ENCODE measurements around the gene POLR1G.

POLR1G gene, protein sequence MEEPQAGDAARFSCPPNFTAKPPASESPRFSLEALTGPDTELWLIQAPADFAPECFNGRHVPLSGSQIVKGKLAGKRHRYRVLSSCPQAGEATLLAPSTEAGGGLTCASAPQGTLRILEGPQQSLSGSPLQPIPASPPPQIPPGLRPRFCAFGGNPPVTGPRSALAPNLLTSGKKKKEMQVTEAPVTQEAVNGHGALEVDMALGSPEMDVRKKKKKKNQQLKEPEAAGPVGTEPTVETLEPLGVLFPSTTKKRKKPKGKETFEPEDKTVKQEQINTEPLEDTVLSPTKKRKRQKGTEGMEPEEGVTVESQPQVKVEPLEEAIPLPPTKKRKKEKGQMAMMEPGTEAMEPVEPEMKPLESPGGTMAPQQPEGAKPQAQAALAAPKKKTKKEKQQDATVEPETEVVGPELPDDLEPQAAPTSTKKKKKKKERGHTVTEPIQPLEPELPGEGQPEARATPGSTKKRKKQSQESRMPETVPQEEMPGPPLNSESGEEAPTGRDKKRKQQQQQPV

DNA sequence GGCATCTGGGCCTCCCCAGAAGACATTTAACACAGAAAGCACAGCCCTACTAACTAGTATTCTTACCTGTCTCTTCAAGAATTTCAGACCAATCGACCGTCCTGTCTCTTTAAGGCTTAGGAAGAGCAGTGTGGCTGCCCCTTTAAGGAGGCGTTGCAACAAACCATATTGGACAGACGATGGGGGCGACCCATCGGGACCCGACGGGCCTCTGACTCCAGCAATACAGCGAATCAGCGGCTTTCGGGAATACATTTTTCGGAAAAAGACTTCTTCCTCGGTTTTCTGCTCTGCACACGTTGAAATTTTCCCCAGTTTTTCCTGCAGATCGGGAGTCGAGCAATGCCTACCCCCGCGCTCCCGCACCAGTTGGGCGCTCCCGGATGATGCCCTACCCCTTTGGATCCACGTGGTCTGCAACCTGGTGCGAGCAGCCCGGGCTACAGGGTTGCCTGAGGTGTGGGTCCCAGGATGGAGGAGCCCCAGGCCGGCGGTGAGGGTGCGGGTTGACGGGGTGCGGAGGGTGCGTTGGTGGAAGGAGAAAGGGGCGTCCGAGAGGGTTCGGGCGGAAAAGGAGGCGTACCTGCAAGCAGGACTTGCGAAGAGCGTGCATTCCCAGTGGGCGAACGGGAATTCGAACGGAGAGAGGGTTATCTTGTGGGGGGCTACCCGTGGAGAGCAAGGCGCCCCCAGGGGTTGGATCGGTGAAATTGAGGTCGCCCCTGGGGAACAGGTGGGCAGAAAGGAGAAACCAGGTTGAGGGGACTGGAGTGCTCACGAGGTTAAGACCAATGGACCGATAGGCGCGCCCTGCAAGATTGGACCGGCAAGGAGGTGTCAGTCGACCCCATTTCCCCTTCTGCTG lies at the start of gene POLR1G:
Gene POLR1G, plus strand, starts transcription at position 419 of the 865 bp plus-strand sequence. Its CDS starts 53 bp downstream, at position 472.
- DNase-seq: peak; percentile 77 to 88

DNA sequence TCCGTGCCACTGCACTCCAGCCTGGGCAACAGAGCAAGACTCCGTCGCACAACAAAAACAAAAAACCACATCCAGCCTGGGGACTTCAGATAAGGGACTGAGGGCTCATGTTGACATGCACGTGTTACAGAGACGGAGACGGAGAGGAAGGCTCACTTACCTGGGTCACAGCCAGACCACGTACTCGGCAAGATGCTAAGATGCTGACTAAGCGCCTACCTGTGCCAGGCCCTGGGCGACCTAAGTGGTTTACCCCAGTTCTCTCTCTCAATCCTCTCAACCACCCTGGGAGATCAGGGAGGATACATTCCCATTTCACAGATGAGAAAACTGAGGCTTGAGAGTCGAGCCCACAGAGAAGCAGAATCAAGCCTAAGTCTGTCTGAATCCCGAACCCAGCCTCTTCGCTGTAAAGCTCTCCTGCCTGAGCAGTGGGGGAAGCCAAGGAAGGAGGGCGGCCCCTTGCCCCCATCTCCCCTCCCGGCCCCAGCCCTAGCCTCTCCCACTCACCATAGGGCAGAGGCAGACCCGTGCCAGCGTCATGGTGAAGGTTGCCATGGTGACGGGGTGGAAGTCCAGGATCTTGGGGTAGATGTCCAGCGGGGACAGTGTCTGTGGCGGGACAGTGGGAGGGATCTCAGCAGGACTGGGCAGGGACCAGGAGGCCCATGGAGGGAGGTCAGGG lies 49.5 kb upstream of the POLR1G start:
- no peak for DNase-seq

DNA sequence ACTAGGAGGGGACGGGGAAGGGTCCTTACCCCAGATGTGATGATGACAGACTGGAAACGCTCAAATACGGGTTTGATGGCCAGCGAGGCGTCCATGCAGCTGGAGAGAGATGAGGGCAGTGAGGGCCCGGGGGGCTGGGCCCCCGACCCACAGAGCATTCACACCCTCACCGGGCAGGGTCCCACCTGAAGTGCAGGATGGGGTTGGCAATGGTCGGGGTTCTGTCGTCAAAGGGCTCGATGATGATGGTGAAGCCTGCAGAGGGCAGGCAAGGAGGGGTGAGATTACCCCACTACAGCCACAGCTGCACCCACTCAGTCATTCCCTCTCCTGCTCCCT lies 49.0 kb upstream of the POLR1G start:
- no peak for DNase-seq

DNA sequence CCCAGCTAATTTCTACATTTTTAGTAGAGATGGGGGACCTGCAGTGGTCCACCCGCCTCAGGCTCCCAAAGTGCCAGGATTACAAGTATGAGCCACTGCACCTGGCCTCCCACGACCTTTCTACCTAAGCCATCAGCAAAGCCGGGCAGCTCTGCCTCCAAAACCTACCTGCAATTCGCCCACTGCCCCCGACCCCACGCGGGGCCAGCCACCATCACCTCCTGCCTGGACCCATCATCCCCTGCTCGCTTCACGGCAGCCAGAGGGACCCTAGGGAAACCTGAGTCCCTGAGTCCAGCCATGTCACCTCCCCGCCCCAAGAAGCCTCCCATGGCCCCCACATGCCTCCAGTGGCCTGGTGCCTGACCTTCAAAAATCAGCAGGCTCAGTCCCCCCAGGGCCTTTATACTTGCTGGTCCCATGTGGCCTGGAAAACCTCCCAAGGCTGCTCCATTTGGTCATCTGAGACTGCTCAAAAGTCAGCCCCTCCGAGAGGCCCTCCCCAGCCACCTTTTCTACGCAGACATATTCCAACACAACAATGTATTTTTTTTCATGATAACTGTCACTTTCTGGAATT lies 48.1 kb upstream of the POLR1G start:
- DNase-seq: no peak

DNA sequence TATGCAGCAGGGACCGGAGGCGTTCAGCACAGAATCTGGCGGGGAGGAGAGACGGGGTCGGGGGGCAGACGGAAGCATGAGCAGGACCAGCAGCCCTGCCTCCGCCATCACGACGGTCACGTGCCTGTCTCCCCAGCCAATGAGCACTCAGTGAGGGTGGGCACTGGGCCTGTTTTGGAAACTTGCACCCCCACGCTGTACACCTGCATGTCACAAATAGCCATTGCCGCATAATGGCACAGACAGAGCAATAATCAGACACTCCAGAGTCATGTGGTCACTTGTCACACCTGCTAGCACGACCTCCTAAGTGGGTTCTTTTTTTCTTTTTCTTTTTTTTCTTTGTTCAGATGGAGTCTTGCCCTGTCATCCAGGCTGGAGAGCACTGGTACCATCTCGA lies 44.8 kb upstream of the POLR1G start:
- DNase-seq: no peak

DNA sequence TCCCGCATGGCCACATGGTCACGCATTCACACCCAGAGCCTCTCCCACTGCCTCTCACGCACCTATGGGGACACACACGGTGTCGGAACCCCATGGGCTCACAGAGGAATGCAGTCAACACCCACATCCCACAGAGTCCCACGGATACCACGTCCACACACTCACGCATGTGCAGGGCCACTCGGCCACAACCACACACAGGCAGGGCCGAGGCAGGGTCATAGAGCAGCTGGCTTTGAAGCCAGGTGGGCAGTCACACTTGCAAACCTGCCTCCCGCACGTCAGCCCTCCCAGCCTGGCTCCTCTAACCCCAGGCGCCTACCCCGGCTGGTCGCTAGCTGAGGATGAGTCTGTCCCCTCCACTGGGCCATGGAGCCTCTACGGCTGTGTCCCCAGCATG lies 44.2 kb upstream of the POLR1G start:
- no peak for DNase-seq

DNA sequence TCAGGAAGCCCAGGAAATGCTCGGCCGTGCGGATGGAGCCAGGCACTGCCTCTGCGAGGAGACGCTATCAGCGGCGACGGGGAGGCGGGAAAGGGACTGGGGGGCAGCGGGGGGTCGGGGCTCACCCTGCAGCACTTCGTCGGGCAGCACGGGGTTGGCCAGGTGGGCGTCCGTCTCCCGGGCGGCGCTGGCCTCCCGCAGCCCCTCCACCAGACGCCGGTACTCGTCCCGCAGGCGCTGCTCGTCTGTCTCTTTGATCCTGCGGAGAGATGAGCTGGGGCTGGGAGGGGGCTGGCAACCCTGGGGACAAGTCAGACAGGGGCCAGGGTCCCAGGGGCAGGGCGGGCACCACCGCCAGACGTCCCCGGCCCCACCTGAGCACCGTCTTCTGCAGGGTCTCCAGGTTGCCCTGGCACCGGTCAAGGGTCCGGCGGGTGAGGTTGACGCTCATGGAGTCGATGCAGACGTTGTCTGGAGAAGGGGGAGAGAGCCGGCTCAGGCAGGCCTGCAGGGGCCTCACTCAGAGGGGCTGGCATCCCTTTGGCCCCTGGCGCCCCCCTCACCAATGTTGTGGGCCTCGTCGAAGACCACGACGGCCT lies 42.5 kb upstream of the POLR1G start:
- DNase-seq: no peak

DNA sequence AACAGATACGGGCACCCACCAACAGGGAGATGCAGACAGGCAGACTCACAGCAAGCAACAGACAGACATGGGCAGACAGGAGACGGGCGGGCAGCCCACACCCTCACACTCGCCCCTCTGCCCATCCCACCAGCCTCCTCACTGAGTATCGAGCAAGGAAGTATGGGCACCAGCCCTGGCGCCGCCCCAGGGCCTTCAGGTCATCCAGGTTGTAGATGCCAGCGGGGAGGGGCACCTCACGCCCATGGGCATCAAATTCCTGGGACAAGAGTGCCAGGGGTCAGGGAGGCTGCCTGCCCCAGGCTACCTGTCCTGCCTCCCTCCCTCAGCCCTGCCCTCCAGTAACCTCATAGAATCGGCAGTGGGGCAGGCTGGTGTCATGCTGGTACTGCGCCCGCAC lies 41.7 kb upstream of the POLR1G start:
- no peak for DNase-seq

DNA sequence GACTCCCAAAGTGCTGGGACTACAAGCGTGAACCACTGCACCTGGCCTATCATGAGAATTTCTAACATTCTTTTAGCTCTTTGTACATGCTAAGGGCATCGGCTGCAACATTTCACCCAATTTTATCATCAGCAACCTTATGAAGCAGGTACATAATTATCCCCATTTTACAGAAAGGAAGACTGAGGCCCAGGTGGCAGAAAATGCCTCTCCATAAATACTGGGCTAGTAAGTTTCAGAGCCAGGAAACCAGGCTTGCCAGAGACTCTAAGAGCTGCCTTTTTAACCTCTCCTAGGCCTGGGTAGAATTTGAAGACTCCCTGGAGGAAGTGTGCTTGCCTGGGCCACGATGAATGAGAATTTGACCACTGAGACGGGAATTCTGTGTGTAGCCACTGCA lies 38.3 kb upstream of the POLR1G start:
- no peak for DNase-seq

DNA sequence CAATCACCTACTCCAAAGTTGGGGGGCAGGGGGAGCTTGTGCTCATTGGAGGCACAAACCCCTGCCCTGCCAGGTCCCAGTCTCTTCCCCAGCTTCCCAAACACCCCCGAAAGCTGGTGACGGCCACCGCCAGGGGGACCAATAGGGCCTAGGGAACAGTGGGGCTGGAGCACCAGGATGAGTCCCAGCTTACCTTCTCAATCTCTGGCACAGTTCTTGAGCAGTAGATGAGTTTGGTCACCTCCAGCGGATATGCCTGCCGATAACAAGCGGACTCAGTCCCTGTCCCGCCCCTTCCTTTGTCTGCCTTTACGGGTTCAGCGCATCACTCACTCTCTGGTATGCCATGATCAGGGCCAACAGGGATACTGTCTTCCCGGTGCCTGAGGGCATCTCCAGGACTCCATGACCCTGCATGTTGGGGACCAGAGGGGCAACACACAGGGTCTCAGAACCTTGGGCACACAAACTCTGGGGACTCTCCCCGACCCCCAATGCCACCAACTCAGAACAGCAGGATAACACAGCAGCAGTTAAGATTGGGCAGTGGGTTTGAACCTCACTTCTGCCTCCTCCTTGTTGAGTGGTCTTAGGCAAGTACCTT lies 37.6 kb upstream of the POLR1G start:
- DNase-seq: no peak

DNA sequence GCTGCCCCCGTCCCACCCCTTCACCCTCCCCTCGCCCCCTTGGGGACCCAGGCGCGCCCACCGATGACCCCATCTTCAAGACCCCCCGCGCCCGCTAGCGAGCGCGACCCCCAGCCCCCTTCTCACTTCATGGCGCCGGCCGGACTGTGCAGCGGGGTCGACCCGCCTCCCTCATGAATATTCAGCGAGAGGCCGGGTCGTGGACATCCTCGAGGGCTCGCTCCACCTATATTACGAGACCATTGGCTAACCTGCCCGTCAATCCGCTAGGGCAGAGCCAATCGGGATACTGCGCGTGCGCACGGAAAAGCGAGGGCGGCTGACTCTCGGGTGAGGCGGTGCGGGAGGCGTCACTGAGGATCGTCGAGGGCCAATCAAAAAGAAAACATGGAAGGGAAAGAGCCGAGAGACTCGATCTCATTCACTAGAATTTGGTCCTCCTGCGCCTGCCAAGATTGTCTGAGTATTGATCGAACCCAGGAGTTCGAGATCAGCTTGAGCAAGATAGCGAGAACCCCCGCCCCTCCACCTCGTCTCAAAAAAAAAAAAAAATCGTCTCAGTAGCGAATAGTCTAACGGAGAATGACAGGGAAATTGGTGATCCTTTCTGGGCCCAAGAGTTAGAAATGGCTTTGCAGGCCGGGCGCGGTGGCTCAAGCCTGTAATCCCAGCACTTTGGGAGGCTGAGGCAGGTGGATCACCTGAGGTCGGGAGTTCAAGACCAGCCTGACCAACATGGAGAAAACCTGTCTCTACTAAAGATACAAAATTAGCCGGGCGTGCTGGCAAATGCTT lies 35.8 kb upstream of the POLR1G start, which contains the start of gene ERCC2:
Gene ERCC2, minus strand, starts transcription at position 164 of the 795 bp plus-strand sequence. Its CDS starts 33 bp downstream, at position 131.
- DNase-seq: peak; percentile 96 to 97

DNA sequence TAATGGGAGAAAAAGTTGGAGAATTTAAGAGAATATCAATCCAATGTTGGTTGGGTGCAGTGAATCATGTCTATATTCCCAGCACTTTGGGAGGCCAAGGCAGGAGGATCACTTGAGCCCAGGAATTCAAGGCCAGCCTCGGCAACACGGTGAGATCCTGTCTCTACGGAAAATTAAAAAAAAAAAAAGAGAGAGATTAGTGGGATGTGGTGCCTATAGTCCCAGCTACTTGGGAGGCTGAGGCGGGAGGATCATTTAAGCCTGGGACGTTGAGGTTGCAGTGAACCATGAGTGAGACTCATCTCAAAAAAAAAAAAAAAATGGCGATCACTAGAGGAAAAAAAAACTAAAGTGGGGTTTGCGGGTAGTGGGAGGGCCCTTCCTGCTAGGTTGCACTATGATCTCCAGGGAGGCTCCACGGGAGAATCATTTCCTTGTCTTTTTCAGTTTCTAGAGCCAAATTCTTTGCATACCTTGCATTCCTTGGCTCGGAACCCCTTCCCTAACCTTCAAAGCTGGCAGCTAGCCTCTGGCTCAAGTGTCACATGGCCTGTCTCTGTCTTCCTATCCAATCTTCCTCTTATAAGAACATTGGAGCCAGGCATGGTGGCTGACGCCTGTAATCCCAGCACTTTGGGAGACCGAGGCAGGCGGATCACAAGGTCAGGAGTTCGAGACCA lies 30.3 kb upstream of the POLR1G start:
- DNase-seq: no peak

DNA sequence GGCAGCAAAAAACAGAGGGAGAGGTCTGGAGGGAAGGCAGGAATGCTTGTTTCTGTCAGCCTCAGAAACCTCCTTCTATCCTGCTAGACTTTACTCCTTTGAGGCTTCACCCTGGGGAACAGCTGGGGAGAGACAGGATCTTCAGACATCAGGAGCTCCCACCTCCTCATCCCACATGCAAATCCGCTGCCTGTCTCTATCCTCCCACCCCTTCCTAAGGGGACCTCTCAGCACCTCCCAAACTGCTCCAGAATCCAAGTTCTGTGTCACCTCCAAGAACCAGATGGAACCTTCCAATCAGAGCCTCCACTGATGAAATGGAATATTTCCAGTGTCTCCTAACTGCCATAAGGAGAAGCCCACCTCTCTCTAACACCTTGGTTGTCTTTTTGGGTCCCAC lies 26.3 kb upstream of the POLR1G start:
- DNase-seq: no peak

DNA sequence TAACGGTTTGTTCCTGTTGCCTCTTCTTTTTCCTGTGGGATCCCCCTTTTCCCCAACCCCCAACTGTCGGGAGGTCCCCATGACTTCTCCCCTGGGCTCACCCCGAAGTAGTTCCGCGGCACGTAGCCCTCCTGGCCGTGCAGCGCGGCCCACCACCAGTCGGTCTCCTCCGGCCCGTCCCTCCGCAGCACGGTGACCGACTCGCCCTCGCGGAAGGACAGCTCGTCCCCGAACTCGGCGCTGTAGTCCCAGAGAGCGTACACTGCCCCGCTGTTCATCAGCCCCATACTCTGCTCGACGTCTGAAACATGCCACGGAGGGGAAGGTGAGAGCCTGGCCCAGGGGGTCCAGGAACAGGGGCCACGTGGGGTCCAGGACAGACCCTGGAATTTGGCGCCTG lies 24.0 kb upstream of the POLR1G start:
- DNase-seq: no peak

DNA sequence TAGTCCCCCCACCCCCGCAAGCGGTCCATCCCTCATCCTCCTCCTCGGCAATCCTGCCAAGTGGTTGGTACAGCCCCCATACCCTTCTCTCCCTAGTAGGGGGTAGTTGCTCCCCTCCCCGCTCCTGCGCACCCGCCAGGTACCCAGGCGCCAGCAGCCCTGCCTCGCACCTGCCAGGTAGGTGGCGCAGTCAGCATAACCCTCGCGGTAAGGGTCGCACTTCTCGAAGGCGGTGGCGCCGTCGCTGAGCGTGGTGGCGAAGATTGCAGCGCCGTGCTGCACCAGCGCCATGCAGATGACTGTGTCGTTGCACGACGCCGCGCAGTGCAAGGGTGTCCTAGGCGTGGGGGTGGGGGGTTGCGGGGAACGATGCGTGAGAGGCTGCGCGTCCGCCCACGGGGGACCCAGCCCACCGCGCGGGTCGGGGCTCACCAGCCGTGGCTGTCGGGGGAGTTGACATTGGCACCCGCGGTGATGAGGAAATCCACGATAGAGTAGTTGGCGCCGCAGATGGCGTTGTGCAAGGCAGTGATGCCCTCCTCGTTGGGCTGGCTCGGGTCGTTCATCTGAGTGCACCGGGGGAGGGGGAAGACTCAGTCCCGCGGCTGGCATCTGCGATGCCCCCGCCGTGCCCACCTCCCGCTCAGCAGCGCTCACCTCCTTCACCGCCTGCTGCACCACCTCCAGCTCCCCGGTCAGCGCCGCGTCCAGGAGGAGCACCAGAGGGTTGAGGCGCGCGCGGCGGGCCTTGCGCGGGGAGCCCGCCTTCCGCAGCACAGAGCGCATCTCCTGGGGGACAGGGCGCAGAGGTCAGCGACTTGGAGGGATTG lies 20.8 kb upstream of the POLR1G start:
- peak in 1 of 2 experiments; percentile 34 for DNase-seq

DNA sequence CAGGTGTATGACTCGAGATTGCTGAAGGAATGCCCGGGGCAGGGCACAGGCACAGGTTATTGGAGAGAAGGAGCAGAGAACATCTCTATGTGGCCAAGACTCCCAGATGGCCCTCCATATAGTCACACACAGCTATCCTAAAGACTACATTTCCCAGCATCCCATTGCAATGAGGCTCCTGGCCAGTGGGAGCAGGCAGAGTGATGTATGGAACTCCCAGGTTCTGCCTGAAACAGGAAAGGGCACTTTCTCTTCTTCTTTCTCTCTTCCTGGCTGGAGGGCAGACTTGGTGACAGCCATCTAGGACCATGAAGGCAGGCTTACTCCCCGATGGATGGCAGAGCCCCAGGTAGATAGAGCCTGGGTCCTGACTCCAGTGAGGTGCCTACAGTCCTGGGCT lies 15.1 kb upstream of the POLR1G start:
- peak in 1 of 2 experiments; percentile 9 for DNase-seq

DNA sequence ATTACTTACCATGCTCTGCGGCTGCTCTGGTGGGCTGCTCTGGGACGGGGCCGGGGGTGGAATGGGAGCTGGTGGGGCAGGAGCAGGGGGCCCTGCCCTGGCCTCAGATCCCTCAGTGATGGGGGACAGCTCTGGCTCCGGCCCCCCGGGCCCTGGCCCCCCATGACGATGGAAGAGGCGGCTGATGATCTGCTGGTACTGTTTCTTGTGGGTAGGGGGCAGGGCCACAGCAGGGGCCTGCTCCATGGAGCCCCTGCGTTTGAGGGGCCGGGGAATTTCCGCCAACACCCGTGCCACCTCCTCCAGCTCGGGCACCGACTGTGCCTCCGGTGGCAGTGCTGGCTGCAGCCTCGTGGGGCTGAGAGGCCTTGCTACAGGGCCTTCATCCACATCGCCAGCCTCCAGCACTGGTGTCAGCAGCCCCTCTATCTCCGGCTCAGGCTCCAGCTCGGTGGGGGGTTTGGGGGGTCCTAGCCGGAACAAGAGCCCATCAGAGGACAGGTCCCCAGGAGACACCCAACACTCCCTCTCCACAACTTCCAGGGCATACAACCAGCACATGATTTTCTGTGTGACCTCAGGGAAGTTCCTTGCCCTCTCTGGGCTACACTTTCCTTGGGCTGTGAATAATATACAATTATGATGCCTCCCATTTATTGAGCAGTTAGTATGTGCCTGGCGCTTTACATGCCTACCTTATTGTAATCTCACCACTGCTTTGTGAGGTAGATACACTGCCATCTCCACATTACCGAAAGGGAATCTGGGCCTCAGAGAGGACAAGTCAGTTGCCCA lies 14.4 kb upstream of the POLR1G start:
- DNase-seq: no peak

DNA sequence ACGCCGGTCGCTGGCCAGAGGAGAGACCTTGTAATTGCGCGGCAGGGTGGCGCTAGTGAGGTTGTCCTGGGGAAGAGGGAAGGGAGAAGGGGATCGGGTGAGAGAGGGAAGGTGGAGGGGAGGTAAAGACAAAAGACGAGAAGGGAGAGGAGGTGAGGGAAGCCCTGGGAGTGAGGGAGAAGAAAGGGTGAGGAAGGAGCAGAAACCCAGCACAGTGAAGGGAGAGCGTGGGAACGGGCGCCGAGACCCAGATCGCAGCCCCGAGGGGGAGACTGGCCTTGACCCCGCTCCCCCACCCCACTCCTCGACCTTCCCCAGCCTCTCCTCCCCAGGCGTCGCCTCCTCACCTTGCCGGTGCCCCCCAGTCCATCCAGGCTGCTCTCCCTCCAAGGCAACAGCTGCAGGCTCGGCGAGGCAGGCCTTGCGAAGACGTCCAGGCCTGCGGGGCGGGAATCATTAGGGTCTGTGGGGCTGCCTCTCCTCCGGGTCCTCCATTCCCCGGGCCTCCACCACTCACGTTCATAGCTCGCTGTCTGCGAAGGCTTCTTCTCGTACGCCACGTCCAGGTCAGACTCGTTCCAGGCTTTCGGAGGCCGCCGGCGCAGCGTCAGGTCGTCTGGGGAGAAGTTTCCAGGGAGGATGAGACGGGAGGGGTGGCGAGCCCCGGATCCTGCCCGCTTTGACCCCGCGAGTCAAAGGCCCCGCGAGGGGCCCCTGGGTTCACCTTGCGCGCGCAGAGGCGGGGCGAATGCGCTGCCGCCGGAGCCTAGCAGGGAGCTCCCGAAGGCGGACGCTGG lies 10.4 kb upstream of the POLR1G start:
- no peak for DNase-seq
